Measurements from ENCODE around the gene CSNK1E.
A peak's percentile ranks its signal among the peaks of the same experiment; 100 is the strongest.

CSNK1E gene

GRCh38 chr22:38276166-38276565 is 41.1 kb downstream of the CSNK1E start:
- DNase-seq (ENCODE audit: low read depth): no peak
- no peak overlapping the region for H3K4me3 ChIP-seq (ENCODE audit: low read depth, low read length)
- TF ChIP-seq CTCF (IDR thresholded peaks at IDR 0.05; ENCODE audit: low read depth, low read length) (no peak), MAX (IDR thresholded peaks at IDR 0.05; ENCODE audit: low read depth, low read length) (no peak), MYC (IDR thresholded peaks at IDR 0.05; ENCODE audit: low read depth, low read length) (no peak), POLR2A (IDR thresholded peaks at IDR 0.05; ENCODE audit: extremely low read depth, insufficient read length) (no peak)

DNA sequence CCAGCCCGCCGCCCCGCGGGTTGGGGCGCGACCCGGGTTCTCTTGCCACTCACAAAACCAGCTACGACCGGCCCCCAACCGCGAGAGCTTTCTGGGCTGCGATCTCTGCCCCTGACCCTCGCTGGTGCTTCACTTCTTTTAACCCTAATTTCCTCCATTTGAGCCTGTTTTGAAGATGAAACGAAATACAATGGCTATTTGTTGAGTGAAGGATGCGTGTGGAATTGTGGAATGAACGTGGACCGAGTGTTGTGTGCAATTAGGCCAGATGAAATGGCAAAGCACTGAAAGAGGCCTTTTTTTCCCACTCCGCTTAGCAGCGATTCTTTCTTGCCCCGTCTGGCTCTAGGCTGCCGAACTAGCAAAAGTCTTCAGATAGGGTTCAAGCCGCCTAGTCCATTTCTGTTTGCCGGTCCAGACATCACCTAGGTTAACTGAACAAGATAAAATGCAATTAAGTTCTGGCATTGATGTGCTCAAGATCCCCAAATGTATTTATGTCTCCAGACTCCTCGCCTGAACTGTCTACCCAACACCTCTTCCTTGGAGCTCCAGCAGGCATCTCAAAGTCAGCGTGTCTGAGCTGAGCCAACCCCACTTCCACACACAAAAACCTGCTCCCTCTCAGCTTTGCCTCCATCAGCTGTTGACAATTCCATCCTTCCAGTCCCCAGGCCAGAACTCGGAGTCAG is 44.0 kb downstream of the CSNK1E start:
- H3K4me3 ChIP-seq (ENCODE audit: low read depth, low read length): peak overlapping the region; percentile 70
- TF ChIP-seq POLR2A (IDR thresholded peaks at IDR 0.05; ENCODE audit: extremely low read depth, insufficient read length) (no peak), CTCF (IDR thresholded peaks at IDR 0.05; ENCODE audit: low read depth, low read length) (no peak), MYC (IDR thresholded peaks at IDR 0.05; ENCODE audit: low read depth, low read length) (no peak), MAX (IDR thresholded peaks at IDR 0.05; ENCODE audit: low read depth, low read length) (no peak)
- no peak for DNase-seq (ENCODE audit: low read depth)

DNA sequence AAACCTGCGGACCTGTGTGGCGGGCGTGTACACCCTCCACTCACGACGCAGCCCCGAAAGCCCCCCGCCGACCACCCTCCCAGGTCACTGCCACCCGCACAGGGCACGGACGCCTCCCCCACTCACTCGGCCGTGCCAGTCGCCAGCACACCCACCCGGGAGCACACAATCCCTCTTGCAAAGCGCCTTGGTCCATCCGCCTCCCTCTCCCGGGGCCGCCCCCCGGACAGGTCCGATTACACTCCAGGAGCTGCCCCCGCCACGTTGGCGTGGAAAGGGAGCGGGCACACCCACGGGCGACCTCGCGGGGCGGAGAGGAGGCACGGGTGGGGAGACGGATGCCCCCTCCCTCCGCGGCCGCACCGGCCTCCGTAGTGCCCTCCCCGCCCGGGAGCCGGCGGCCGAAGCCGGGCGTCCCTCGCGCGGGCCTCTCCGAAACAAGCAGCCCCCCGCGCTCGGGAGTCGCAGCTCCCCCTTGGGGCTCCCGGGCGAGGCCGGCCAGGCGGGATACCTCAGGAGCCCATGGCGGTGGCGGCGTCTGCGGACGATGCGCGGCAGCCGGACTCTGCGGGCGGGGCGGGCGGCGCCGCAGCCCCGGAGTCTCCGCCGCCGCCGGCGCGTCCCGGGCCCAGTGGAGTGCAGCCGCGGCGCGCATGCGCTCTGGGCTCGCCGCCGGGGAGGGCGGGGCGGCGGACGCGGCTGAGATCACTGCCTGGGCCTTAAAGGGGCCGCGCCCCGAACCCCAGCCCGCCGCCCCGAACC is 44.7 kb downstream of the CSNK1E start, which contains the start of gene TMEM184B:
Gene TMEM184B (minus strand): TSS at position 638 of the 762 bp plus-strand sequence. CDS start 25,049 bp downstream, outside the sequence.
- DNase-seq (ENCODE audit: low read depth): peak; percentile 71
- peak within 1 kb of the TSS; percentile 70 for H3K4me3 ChIP-seq (ENCODE audit: low read depth, low read length)
- no peak for TF ChIP-seq CTCF (IDR thresholded peaks at IDR 0.05; ENCODE audit: low read depth, low read length)
- peak; percentile 49 for TF ChIP-seq POLR2A (IDR thresholded peaks at IDR 0.05; ENCODE audit: extremely low read depth, insufficient read length)

GRCh38 chr22:38271927-38272372 is 45.3 kb downstream of the CSNK1E start:
- no peak for DNase-seq (ENCODE audit: low read depth)

DNA sequence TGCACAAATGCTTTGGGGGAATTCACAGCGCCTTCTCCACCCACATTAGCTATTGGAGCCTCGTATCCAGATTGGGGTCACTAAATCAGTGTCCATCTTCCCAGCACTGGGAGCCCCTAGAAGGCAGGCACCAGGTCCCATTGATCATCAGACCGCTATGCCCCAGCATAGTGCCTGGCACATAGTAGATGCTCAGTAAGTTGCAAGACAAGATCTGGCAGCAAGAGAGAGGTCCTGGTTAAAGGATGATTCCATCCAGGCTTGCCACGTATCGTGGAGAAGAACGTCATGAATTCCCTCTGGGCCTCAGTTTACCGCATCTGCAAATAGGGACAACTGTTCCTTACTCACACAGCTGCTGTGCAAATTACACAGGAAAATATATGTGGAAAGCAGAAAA is 46.1 kb downstream of the CSNK1E start:
- no peak overlapping the region for H3K4me3 ChIP-seq (ENCODE audit: low read depth, low read length)
- no peak for DNase-seq (ENCODE audit: low read depth)
- TF ChIP-seq POLR2A (IDR thresholded peaks at IDR 0.05; ENCODE audit: extremely low read depth, insufficient read length): no peak

More at GRCh38 chr22:38271927-38272372, 45.3 kb downstream of the CSNK1E start:
- TF ChIP-seq MYC (IDR thresholded peaks at IDR 0.05; ENCODE audit: low read depth, low read length) (no peak), CTCF (IDR thresholded peaks at IDR 0.05; ENCODE audit: low read depth, low read length) (no peak), MAX (IDR thresholded peaks at IDR 0.05; ENCODE audit: low read depth, low read length) (no peak), POLR2A (IDR thresholded peaks at IDR 0.05; ENCODE audit: extremely low read depth, insufficient read length) (no peak)
- peak overlapping the region; percentile 59 for H3K4me3 ChIP-seq (ENCODE audit: low read depth, low read length)

GRCh38 chr22:38270091-38270992 is 46.9 kb downstream of the CSNK1E start:
- no peak overlapping the region for H3K4me3 ChIP-seq (ENCODE audit: low read depth, low read length)
- DNase-seq (ENCODE audit: low read depth): peak; percentile 22
- TF ChIP-seq MYC (IDR thresholded peaks at IDR 0.05; ENCODE audit: low read depth, low read length) (no peak), CTCF (IDR thresholded peaks at IDR 0.05; ENCODE audit: low read depth, low read length) (no peak), POLR2A (IDR thresholded peaks at IDR 0.05; ENCODE audit: extremely low read depth, insufficient read length) (no peak), MAX (IDR thresholded peaks at IDR 0.05; ENCODE audit: low read depth, low read length) (no peak)
